Measurements from ENCODE around the gene ATRIP. TPM values are rescaled to one million over a fixed set of nuclear protein-coding genes. Genes with fewer than 3 reads are reported as not detected.

Gene ATRIP
- total and polyA plus RNA-seq, 10 of the 15 experiments (the other 5 are each of a cell fraction or from before 2014, with no cell fraction given): 1.4 to 16.0 (median 10.1) TPM

- TF ChIP-seq NFYA (IDR thresholded peaks at IDR 0.05; ENCODE audit: borderline replicate concordance, low read depth, low read length) (no peak), IKZF2 (IDR thresholded peaks at IDR 0.05) (peak; percentile 58 to 72; a peak in 3 of 4 replicates), RELB (IDR thresholded peaks at IDR 0.05; ENCODE audit: low read depth) (0 out of 2 replicates have a peak, but pooled peaks have one; percentile 32), HDGF (IDR thresholded peaks at IDR 0.05) (no peak), NBN (IDR thresholded peaks at IDR 0.05) (peak; percentile 85), ETV6 (conservative IDR thresholded peaks at IDR 0.05 in 1 of 2, IDR thresholded peaks at IDR 0.05 in 1 of 2; ENCODE audit: borderline replicate concordance in 1 of 2, low read depth in 1 of 2) (no peak), TCF7 (IDR thresholded peaks at IDR 0.05; ENCODE audit: borderline replicate concordance) (no peak), EZH2 (IDR thresholded peaks at IDR 0.05; ENCODE audit: borderline replicate concordance, control insufficient read depth, low read depth, low read length) (no peak), NFXL1 (IDR thresholded peaks at IDR 0.05; ENCODE audit: borderline replicate concordance) (no peak), PML (IDR thresholded peaks at IDR 0.05; ENCODE audit: low read length) (no peak), BRCA1 (IDR thresholded peaks at IDR 0.05; ENCODE audit: low read depth, low read length) (no peak), ZNF687 (IDR thresholded peaks at IDR 0.05) (no peak), SREBF1 (IDR thresholded peaks at IDR 0.05; ENCODE audit: low read length) (no peak), ATF7 (IDR thresholded peaks at IDR 0.05; ENCODE audit: low read depth) (0 out of 2 replicates have a peak, but pooled peaks have one; percentile 33), ZBTB4 (CRISPR knock-in tag; IDR thresholded peaks at IDR 0.05) (no peak), HCFC1 (IDR thresholded peaks at IDR 0.05; ENCODE audit: low read length) (no peak), STAT1 (conservative IDR thresholded peaks at IDR 0.05) (0 out of 2 replicates have a peak, but pooled peaks have one; percentile 71), JUNB (IDR thresholded peaks at IDR 0.05) (no peak), RUNX3 (IDR thresholded peaks at IDR 0.05; ENCODE audit: low read length) (peak; percentile 84), BHLHE40 (IDR thresholded peaks at IDR 0.05; ENCODE audit: borderline replicate concordance in 1 of 2, low read depth in 2 of 2, low read length in 1 of 2) (peak in 1 of 2 experiments; percentile 74; a peak in 3 of 4 replicates), POLR2AphosphoS5 (IDR thresholded peaks at IDR 0.05; ENCODE audit: low read length) (no peak)
Measured at GRCh38 chr3:48435774-48436476, 10.6 kb upstream of the ATRIP start (continued).

Data from GM12878 (cell line).